ENCODE data around the gene ARL6IP1.

The ARL6IP1 gene

DNA sequence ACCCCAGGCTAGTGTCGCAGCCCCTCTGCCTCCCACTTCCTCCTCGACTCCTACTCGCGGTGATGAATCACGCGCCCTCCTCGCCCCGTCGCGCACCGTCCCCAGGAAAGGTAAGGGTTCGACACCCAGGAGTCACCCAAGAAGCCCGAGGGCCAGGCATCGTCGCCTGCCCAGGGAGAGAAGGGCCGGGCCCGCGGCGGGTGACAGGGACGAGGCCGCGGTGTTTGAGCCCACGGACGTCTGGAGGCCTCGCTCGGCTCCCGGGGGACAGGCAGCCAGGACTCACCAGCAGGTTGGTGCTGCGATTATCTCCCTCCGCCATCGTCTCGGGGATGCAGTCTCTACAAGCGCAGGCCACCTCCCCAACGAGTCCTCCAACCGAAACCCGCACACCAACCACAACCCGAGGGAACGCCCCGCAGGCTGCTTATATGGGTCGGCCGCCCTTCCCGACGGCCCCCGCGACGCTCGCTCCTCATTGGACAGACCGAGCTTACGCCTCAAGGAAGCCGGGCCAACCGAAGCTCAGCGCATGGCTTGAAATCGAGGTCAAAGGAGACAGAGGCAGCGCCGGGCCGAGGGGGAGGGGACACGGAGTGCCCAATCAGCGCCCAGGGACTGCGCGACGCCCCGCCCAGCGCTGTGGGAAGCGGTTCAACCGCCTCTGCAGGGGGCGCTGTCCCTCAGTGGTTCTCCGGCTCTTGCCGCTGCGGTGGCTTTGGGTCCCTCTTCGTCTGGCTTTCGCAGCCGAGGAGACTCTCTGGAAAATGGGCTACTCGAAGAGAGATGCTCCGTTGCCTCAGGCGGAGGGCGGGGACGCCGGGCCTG, at the start of gene ARL6IP1:
Gene ARL6IP1 (minus strand): TSS at position 405 of the 828 bp plus-strand sequence. CDS start 83 bp downstream, at position 322.
- DNase-seq = peak; percentile 100

DNA sequence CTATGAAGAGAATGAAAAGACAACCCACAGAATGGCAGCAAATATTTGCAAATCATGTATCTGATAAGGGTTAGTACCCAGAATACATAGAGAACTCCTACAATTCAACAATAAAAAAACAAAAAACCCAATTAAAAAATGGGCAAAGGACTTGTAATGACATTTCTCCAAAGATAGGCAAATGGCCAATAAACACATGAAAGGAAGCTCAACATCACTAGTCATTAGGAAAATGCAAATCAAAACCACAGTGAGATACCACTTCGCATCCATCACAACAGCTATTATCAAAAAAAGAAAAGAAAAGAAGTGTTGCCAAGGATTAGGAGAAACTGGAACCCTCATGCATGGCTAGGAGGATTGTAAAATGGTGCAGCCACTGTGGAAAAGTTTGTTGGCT, 45.1 kb upstream of the ARL6IP1 start:
- no peak for DNase-seq

- DNase-seq = no peak
Measured at GRCh38 chr16:18842565-18842964, 41.2 kb upstream of the ARL6IP1 start.

GRCh38 chr16:18841833-18842525, 40.6 kb upstream of the ARL6IP1 start:
- peak; percentile 53 for DNase-seq

- no peak for DNase-seq
Measured at GRCh38 chr16:18839555-18839954, 38.2 kb upstream of the ARL6IP1 start.

DNA sequence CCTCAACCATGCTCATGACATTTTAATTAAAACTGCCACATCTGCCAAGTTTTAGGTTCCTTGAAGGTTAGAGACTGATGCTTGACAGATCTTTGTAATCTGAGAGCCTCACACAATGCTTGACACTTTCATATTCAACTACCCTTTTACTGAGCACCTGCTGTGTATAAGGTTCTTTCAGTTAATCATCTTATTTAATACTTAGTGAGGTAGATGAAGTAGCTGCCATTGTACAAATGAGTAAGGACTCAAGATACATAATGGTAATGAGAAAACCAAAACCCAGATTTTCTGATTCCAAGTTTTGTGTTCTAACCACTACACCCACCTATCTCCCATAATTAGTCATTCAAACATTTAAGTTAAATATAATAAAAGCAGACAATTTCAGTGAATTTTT, 35.4 kb upstream of the ARL6IP1 start:
- DNase-seq = no peak

GRCh38 chr16:18834864-18835263, 33.5 kb upstream of the ARL6IP1 start:
- no peak for DNase-seq

DNA sequence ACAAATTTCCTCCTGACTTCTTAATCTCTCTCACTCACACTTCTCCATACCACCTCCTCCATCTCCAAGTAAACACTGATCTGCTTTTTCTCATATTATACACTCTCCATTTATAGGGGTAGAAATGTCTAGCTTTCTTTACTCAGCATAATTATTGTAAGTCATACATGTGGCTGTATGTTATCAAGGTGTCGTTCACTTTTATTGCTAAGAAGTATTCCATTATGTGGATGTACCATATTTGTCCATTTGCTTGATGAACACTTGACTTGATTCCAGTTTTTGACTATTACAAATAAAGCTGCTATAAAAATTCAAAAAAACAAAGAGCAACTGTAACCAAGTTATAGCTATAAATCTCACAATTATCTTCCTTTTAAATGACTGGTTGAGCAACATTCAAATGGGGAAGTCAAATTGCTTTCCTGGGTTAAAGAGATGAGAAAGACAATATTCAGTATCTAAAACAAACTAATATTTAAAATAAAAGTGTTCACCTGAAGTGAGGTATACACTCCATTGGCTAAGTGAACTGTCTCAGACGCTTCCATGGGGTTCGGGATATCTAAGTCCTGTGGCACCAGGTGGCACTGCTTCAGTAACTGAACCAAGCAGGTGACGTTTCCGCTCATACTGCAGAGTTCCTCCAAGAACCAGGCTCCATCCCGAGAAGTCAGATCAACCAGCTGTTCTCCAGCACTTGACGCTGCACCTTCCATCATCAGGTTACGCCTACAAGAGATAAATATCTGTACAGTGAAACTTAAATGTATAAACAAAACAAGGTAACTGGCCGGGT, 32.6 kb upstream of the ARL6IP1 start:
- DNase-seq = no peak

DNA sequence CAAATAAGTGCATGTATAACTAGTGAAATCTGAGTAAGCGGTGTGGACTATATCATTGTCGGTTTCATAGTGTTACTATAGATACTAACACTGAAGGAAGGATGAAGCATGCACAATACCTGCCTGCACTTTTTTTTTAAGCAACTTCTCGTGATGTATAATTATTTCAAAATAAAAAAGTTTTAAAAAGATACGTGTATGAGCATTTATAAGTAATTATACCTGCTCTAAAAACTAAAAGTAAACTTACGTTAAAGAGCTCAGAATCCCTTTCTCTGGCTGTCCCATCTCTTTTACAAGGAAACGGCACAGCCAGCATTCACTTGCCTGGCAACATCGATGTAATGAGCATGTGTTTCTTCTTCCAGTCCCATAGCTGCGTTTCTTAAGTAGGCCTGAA, 31.3 kb upstream of the ARL6IP1 start:
- DNase-seq = no peak

DNA sequence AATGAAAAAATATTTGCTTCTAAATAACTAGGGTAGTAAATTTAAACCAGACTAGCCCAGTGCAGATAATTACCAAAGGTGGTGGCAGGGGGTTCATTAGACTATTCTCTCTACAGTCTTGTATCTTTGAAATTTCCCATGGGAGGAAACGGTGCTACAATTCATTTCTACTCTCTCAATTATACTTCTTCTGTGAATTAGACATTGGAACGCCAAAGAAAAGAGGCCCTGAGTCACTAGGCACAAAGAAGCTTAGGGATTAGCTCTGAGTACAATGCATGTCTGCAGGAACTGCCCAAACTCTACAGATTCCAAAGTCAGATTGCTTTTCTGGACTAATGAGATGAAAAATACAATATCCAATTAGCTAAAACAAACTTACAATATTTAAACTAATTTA, 30.7 kb upstream of the ARL6IP1 start:
- DNase-seq = no peak

GRCh38 chr16:18829251-18829650, 27.9 kb upstream of the ARL6IP1 start:
- no peak for DNase-seq

GRCh38 chr16:18827890-18828289, 26.5 kb upstream of the ARL6IP1 start:
- no peak for DNase-seq

- DNase-seq = no peak
Measured at GRCh38 chr16:18816286-18816685, 14.9 kb upstream of the ARL6IP1 start.

- no peak for DNase-seq
Measured at GRCh38 chr16:18811925-18812324, 10.6 kb upstream of the ARL6IP1 start.

GRCh38 chr16:18809165-18809564, 7.8 kb upstream of the ARL6IP1 start:
- DNase-seq = no peak

DNA sequence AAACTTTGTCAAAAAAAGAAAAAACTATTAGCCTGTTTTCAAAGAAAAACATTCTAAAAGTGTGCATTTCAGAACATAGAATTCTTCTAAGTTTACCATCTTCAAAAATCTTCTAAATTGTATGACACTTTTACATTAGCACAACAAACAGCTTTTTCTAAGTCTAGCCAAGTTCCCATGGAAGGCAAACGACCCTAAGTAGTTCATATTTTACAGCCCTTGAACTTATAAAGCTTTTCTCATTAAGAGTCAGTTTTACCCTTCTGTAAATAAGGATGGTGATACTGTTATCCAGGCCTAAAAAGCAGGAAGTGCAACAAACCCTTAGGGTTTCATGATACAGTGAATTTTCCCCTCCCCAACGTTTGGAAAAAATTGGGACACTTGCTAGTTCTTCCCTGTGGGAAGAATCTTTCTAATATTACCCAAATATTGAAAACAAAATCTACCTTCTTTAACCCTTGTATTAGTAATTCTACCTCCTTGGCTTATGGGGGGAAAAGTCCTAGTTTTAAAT, 4.0 kb upstream of the ARL6IP1 start:
- no peak for DNase-seq

GRCh38 chr16:18804540-18804939, 3.2 kb upstream of the ARL6IP1 start:
- DNase-seq = no peak

DNA sequence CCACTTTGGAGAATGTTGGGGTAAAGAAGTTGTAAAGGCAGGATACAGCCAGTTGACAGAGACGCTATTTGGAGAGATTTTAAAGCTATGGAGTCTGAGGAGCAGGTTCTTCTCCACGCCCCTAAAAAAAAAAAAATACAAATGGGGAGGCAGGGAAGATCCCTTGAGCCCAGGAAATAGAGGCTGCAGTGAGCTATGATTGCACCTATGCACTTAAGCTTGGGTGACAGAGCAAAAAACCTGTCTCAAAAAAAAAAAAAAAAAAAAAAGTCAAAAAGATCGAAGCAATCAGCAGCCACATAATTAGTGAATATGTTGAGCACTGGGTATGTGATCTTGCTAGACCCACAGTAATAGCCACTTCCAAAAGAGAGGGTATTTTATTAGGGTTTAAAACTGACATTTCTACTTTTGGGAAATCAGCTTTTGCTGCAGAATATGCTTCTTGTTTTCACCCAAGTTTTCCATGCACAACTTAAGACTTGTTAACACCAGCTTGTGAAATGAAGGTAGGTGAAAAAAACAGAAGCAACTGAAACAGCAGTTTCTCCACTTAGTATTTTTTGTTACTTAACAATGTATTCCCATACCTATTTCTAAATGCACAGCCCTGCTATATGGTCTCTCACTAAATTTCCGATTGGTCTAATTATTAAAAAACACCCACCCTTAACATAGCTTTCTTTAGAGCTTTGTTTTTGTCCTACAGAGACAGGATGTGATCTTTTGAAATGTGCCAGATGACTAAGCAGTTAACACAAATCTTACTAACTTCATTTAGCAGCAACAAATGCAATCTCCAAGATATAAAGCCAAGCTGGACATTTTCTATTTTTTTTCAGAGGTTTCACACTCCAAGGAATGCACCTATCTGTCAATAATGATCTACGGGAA, 2.5 kb upstream of the ARL6IP1 start:
- DNase-seq = peak; percentile 32

- DNase-seq = no peak
Measured at GRCh38 chr16:18802767-18803343, 1.5 kb upstream of the ARL6IP1 start.

GRCh38 chr16:18800775-18801144, 589 bp downstream of the ARL6IP1 start:
- DNase-seq = no peak

- no peak for DNase-seq
Measured at GRCh38 chr16:18800293-18800692, 1.1 kb downstream of the ARL6IP1 start.

GRCh38 chr16:18799500-18799899, 1.8 kb downstream of the ARL6IP1 start:
- no peak for DNase-seq

Measured in suppressor macrophage treated with lipopolysaccharide for 4 hours (primary cell).